Fibroblast of mammary gland (primary cell): ENCODE data around the gene RBP2.

Experiments used
- DNase-seq: peaks from one replicate; pipeline ENCODE4 v3.0.0-alpha.2; 2010; ENCODE audit warnings: low read depth
- H3K4me3 ChIP-seq: 2 replicates; pipeline ENCODE4 v1.5.1; 2011; ENCODE audit warnings: low read depth, mild to moderate bottlenecking, low read length, moderate library complexity; ENCODE audit not compliant: control insufficient read depth
- TF ChIP-seq, protein P1 (sequence below): conservative IDR thresholded peaks from 2 replicates; pipeline ENCODE4 v1.5.1; 2011; ENCODE audit warnings: low read depth, low read length, inconsistent platforms; ENCODE audit not compliant: control insufficient read depth, insufficient read depth

Gene RBP2

DNA sequence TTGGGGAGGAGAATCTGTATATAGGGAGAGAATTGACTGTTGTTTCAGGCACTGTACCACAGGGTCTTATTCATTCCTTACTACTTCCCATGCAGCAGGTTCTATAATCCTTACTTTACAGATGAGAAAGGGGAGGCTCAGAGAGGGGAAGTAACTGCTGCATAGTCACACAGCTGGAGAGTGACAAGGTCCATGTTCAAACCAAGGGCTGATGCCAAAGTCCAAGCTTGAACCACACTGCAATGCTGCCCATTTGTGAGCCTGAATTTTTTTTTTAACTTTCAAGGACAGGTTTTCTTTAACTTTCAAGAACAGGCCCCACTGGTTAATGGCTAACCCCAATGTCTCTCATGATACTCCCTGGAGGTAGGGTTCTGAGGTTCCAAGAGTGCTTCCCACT is 26.2 kb downstream of the RBP2 start:
- DNase-seq, result no peak
- no peak overlapping the region for H3K4me3 ChIP-seq
- TF ChIP-seq, protein P1, sequence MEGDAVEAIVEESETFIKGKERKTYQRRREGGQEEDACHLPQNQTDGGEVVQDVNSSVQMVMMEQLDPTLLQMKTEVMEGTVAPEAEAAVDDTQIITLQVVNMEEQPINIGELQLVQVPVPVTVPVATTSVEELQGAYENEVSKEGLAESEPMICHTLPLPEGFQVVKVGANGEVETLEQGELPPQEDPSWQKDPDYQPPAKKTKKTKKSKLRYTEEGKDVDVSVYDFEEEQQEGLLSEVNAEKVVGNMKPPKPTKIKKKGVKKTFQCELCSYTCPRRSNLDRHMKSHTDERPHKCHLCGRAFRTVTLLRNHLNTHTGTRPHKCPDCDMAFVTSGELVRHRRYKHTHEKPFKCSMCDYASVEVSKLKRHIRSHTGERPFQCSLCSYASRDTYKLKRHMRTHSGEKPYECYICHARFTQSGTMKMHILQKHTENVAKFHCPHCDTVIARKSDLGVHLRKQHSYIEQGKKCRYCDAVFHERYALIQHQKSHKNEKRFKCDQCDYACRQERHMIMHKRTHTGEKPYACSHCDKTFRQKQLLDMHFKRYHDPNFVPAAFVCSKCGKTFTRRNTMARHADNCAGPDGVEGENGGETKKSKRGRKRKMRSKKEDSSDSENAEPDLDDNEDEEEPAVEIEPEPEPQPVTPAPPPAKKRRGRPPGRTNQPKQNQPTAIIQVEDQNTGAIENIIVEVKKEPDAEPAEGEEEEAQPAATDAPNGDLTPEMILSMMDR, result no peak

DNA sequence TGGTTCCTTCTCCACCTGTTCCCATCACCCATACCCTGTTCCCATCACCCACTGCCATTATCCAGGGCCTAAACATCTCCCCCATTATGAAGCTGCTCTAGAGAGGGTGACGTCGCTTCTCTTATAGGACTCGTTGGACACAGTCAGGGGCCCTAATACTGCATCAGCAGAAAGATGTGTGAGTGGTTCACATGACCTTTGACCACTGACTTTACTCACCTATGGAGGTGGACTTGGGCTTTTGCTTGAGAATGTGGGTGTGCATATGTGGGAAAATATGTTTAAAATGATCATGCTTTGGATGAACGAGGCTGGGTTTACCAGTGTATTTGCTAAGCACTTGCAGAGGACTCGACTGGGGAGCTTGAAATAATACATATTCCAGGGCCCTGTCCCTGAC is 26.8 kb downstream of the RBP2 start:
- TF ChIP-seq, protein P1, result no peak
- H3K4me3 ChIP-seq, result no peak overlapping the region
- DNase-seq, result no peak

DNA sequence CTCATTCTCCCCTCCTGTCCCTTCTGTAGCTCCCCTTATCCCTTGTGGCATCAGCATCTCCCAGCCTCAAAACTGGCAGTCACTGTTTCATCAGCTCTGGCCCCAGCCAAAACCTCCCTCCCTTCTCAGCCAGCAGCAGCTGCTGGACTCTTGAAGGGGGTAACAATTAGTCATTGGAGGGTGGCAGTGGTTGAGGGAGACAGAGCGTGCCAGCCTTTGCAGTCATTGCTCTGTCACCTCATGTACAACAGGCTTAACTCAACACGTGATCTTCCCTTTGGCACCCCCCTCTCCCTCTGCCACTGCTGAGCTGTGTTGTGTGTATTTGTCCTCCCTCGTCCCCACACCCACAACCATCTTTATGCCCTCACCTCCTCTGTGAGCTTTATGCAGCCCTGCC is 28.2 kb downstream of the RBP2 start:
- no peak overlapping the region for H3K4me3 ChIP-seq
- DNase-seq, result no peak
- TF ChIP-seq, protein P1, result no peak

DNA sequence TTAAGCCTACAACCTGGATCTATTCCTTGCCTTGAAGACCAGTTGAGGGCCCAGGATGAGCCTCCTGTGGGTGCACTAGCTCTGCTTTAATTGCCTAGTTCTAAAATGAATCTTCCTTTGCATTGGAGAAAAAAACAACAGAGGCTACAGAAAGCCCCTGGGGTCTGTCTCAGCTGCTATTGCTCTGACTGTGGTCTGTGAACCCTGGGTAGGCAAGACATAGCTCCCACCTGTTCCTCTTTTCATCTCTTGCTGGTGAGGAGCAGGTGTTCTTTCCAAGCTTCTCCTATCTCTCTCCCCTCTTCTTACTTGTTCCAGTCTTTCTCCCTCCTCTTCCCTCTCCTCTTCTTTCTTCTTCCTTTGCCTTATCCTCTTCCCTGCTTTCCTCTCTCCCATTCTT is 28.8 kb downstream of the RBP2 start:
- TF ChIP-seq, protein P1, result no peak
- no peak overlapping the region for H3K4me3 ChIP-seq
- no peak for DNase-seq

DNA sequence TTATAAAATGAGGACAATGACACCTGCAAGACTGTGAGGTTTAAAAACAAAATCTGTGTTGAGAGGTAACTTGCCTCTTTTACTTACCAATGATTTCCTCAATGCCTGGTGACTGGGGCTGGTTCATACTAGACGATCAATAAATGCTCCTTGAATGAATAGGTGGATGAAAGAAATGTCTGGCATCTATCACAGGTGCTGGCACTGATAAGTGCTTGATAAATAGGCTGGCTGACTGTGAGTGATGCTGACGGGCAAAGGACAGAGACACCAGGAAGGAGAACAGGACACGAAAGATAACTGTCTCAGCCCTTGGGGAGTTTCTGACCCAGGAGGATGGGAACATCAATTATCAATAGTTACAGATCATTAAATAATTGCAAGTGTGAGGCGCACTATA is 31.9 kb downstream of the RBP2 start:
- TF ChIP-seq, protein P1, result no peak
- DNase-seq, result no peak
- no peak overlapping the region for H3K4me3 ChIP-seq

DNA sequence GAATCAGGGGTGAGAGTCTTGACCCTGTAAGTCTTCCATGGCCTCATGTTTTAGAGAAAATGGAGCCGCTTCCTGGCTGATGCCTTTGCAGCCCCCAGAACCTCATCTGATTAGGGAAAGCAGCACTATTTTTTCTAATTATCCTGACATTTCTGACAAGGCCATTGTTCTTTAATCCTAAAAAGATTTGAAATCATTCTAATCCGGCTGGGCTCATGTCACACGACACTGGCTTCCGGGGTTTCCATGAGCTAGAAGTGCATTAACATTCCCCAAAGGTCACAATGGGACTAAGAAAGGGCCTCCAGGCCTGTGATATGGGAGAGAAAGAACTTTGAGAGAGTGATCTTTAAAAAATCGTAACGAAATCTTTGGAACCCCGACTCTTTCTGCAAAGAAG is 33.1 kb downstream of the RBP2 start:
- TF ChIP-seq, protein P1, result no peak
- no peak for DNase-seq
- H3K4me3 ChIP-seq, result no peak overlapping the region

DNA sequence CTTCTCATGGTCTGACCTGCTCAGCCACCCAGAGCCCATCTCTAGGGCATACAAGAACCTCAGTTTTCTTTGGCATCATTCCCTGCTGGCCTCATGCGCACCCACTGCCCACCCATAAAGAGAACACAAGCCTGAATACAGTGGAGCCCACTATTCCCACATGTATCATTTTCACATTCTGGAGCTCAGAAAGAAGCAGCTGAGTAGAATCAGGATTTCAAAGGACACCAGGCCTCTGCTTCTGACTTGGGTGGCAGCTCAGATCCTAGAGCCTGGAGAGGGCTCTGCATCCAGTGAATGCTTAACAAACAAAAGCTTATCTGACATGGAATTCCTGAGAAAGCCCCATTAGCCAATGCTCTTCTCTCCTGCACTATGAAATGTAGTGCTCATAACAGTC is 34.7 kb downstream of the RBP2 start:
- TF ChIP-seq, protein P1, result no peak

More for the DNA sequence above, 34.7 kb downstream of the RBP2 start:
- DNase-seq, result no peak
- H3K4me3 ChIP-seq, result no peak overlapping the region
